Measurements from ENCODE around the gene SEC23A.
"Not testable (repeated sequence)": the region's sequence is repeated elsewhere in the genome, so short reads cannot be mapped to it uniquely, and the experiment has no call there.

The SEC23A gene

GRCh38 chr14:39029789-39030188, 73.2 kb downstream of the SEC23A start:
- no peak for DNase-seq (ENCODE audit: low read depth)

- no peak for DNase-seq (ENCODE audit: low read depth)
Measured at GRCh38 chr14:39028620-39029019, 74.4 kb downstream of the SEC23A start.

GRCh38 chr14:39025810-39026627, 77.0 kb downstream of the SEC23A start:
- DNase-seq (ENCODE audit: low read depth) = no peak

- no peak for DNase-seq (ENCODE audit: low read depth)
Measured at GRCh38 chr14:39025250-39025809, 77.7 kb downstream of the SEC23A start.

GRCh38 chr14:39023939-39024871, 78.8 kb downstream of the SEC23A start:
- DNase-seq (ENCODE audit: low read depth) = no peak

- DNase-seq (ENCODE audit: low read depth) = not testable (repeated sequence)
Measured at GRCh38 chr14:39017096-39018016, 85.7 kb downstream of the SEC23A start.

- DNase-seq (ENCODE audit: low read depth) = no peak
Measured at GRCh38 chr14:39016733-39017095, 86.3 kb downstream of the SEC23A start.

- DNase-seq (ENCODE audit: low read depth) = no peak
Measured at GRCh38 chr14:39015964-39016577, 87.0 kb downstream of the SEC23A start.

- no peak for DNase-seq (ENCODE audit: low read depth)
Measured at GRCh38 chr14:39015360-39015961, 87.6 kb downstream of the SEC23A start.

- DNase-seq (ENCODE audit: low read depth) = no peak
Measured at GRCh38 chr14:39014460-39014859, 88.6 kb downstream of the SEC23A start.

GRCh38 chr14:39008965-39009364, 94.1 kb downstream of the SEC23A start:
- DNase-seq (ENCODE audit: low read depth) = not testable (repeated sequence)

- DNase-seq (ENCODE audit: low read depth) = no peak
Measured at GRCh38 chr14:39006721-39007410, 96.2 kb downstream of the SEC23A start.

GRCh38 chr14:39005044-39005880, 97.8 kb downstream of the SEC23A start:
- no peak for DNase-seq (ENCODE audit: low read depth)

GRCh38 chr14:38999949-39000348, 103.1 kb downstream of the SEC23A start:
- no peak for DNase-seq (ENCODE audit: low read depth)

GRCh38 chr14:38994731-38995130, 108.3 kb downstream of the SEC23A start:
- DNase-seq (ENCODE audit: low read depth) = no peak

GRCh38 chr14:38993981-38994380, 109.1 kb downstream of the SEC23A start:
- DNase-seq (ENCODE audit: low read depth) = no peak

- DNase-seq (ENCODE audit: low read depth) = no peak
Measured at GRCh38 chr14:38992067-38992844, 110.8 kb downstream of the SEC23A start.

GRCh38 chr14:38991299-38991698, 111.7 kb downstream of the SEC23A start:
- DNase-seq (ENCODE audit: low read depth) = no peak
